OCI-LY7 (cell line): ENCODE measurements around the gene CLEC12A.

Source experiments
- EZH2phosphoT487 ChIP-seq: fragments of 200-600 bp; sonication (generic); IDR thresholded peaks from 2 replicates; pipeline ENCODE4 v1.6.1; 2018; ENCODE audit warnings: low read depth, borderline replicate concordance, mild to moderate bottlenecking, mixed run types, antibody characterized with exemption, low read length, moderate library complexity, mixed read lengths
- TF ChIP-seq, protein P1 (sequence below): fragments of 200-600 bp; sonication (generic); conservative IDR thresholded peaks from 2 replicates; pipeline ENCODE4 v1.5.1; 2014; ENCODE audit warnings: mild to moderate bottlenecking, antibody characterized with exemption, low read length, moderate library complexity, mixed read lengths

DNA sequence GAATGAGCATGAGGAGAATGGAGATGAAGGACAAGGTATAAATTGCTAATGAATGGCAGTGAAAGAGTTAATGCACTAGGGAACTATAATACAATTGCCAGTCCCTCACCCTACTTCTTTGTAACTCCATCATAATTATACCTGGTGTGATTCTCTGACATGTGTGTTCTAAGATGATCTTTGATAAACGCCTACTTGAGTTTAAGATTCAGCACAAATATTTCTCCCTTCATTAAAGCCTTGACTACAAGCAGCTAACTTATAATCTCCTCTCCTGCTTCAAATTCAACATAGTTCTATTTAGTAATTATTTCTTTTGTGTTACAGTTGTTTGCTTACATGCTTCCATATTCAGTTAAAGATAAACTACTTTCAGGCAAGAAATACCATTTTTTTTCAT lies 29.4 kb upstream of the CLEC12A start:
- TF ChIP-seq, protein P1, sequence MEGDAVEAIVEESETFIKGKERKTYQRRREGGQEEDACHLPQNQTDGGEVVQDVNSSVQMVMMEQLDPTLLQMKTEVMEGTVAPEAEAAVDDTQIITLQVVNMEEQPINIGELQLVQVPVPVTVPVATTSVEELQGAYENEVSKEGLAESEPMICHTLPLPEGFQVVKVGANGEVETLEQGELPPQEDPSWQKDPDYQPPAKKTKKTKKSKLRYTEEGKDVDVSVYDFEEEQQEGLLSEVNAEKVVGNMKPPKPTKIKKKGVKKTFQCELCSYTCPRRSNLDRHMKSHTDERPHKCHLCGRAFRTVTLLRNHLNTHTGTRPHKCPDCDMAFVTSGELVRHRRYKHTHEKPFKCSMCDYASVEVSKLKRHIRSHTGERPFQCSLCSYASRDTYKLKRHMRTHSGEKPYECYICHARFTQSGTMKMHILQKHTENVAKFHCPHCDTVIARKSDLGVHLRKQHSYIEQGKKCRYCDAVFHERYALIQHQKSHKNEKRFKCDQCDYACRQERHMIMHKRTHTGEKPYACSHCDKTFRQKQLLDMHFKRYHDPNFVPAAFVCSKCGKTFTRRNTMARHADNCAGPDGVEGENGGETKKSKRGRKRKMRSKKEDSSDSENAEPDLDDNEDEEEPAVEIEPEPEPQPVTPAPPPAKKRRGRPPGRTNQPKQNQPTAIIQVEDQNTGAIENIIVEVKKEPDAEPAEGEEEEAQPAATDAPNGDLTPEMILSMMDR, result no peak
- no peak for TF ChIP-seq EZH2phosphoT487
